Measurements from ENCODE around the gene TMEM263. TPM values are rescaled to one million over a fixed set of nuclear protein-coding genes. Genes with fewer than 3 reads are reported as not detected.

TMEM263 gene
- polyA plus RNA-seq, 2 of the 4 experiments (the other 2 are of a cell fraction) = 33.4 to 45.6 TPM

- no peak for TF ChIP-seq JUNB (IDR thresholded peaks at IDR 0.05)
- TF ChIP-seq EP300 (IDR thresholded peaks at IDR 0.05) = no peak
- TF ChIP-seq RAD21 (conservative IDR thresholded peaks at IDR 0.05 in 1 of 2, IDR thresholded peaks at IDR 0.05 in 1 of 2) = no peak
- TF ChIP-seq RARB (CRISPR knock-in tag; IDR thresholded peaks at IDR 0.05) = no peak
- no peak for TF ChIP-seq ZC3H11A (IDR thresholded peaks at IDR 0.05)
These were observed at the start of gene TMEM263 (continued) for GRCh38 chr12:106955377-106956047.

DNA sequence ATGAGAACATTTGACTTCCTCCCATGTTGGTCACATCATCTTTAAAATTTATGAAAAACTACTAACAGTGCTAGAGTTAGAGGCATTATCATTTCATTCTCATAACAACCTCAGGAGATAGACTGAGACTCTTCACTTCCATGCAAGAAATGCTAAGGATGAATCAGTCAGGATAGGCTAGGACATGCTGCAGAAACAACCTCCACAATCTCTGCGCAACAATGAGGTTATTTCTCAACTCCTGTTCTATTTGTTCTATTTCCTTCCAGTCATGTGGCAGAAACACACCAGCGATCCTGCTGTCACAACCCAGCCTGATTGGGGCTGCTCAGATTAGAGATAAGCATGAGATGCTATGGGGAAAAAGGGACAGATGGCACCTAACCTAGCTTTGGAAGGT is 49.0 kb upstream of the TMEM263 start:
- H3K4me1 ChIP-seq = no peaks in the 10 kb centered on the region
- POLR2A ChIA-PET = no interaction called here
- ATAC-seq (no peak), FAIRE-seq (no peak), DNase-seq (ENCODE audit: low read depth in 1 of 2, low spot score in 1 of 2) (no peak)
- no peak overlapping the region for H3K4me3 ChIP-seq
- TF ChIP-seq FOXS1 (CRISPR knock-in tag; IDR thresholded peaks at IDR 0.05) = no peak
- TF ChIP-seq KDM1A (IDR thresholded peaks at IDR 0.05; ENCODE audit: low read depth) = no peak
- no peak for TF ChIP-seq GATA3 (IDR thresholded peaks at IDR 0.05; ENCODE audit: borderline replicate concordance)
- TF ChIP-seq HOXB13 (CRISPR knock-in tag; IDR thresholded peaks at IDR 0.05; ENCODE audit: low read depth) = no peak
- H3K27ac ChIP-seq = no peak overlapping the region
- H3K4me2 ChIP-seq = no peak overlapping the region
- CTCF ChIA-PET = interaction anchor here (0.6 to 5.3 kb wide), 3 partner anchors 12 to 134 kb away, joined by 3 to 41 read pairs (median 3); no protein-coding TSS in a partner anchor
- WGBS (ENCODE audit: missing lambda C conversion rate) = 71% methylated on average over 2 of the region's 2 CpGs
- H3K9me3 ChIP-seq = no peaks in the 10 kb centered on the region

- FAIRE-seq (no peak), ATAC-seq (no peak), DNase-seq (ENCODE audit: low read depth in 1 of 2, low spot score in 1 of 2) (no peak)
- ChIA-PET POLR2A (no interaction called here), CTCF (interaction anchor here (0.6 to 5.3 kb wide), 4 partner anchors 11 to 521 kb away, joined by 3 to 41 read pairs (median 3); no protein-coding TSS in a partner anchor)
- Histone ChIP-seq H3K27ac (no peak overlapping the region), H3K9me3 (no peaks in the 10 kb centered on the region), H3K4me3 (no peak overlapping the region), H3K4me1 (no peaks in the 10 kb centered on the region), H3K4me2 (no peak overlapping the region)
- WGBS (ENCODE audit: missing lambda C conversion rate) = 61% methylated on average over 5 of the region's 5 CpGs
- TF ChIP-seq, protein P1, sequence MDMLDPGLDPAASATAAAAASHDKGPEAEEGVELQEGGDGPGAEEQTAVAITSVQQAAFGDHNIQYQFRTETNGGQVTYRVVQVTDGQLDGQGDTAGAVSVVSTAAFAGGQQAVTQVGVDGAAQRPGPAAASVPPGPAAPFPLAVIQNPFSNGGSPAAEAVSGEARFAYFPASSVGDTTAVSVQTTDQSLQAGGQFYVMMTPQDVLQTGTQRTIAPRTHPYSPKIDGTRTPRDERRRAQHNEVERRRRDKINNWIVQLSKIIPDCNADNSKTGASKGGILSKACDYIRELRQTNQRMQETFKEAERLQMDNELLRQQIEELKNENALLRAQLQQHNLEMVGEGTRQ (IDR thresholded peaks at IDR 0.05) = no peak
- TF ChIP-seq CHD2 (IDR thresholded peaks at IDR 0.05; ENCODE audit: low read length, partially characterized antibody) (no peak), HDAC2 (IDR thresholded peaks at IDR 0.05) (no peak; the same call in 1 of the 2 replicates), REST (IDR thresholded peaks at IDR 0.05) (no peak), RNF2 (IDR thresholded peaks at IDR 0.05; ENCODE audit: borderline replicate concordance, low read depth) (no peak), MYC (IDR thresholded peaks at IDR 0.05; ENCODE audit: borderline replicate concordance, low read length) (no peak)
- TF ChIP-seq, protein P2, sequence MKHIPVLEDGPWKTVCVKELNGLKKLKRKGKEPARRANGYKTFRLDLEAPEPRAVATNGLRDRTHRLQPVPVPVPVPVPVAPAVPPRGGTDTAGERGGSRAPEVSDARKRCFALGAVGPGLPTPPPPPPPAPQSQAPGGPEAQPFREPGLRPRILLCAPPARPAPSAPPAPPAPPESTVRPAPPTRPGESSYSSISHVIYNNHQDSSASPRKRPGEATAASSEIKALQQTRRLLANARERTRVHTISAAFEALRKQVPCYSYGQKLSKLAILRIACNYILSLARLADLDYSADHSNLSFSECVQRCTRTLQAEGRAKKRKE (CRISPR knock-in tag; IDR thresholded peaks at IDR 0.05; ENCODE audit: low read depth) = no peak
These were observed 48.3 kb upstream of the TMEM263 start for GRCh38 chr12:106907411-106907810.
